Uterus (tissue), 2 donors: ENCODE measurements around the gene BICRAL.

ENCODE experiments used
- CTCF ChIP-seq, 4 experiments: fragments of 200-600 bp in 2 of 4; fragments of 450-650 bp in 2 of 4; sonication (generic) in 2 of 4; IDR thresholded peaks; one replicate each; pipeline ENCODE4 v1.5.1; 2016 to 2019; ENCODE audit warnings: antibody characterized with exemption in 4 of 4, mild to moderate bottlenecking in 2 of 4, moderate library complexity in 1 of 4
- POLR2A ChIP-seq, 2 donors: fragments of 450-650 bp; IDR thresholded peaks; one replicate each; pipeline ENCODE4 v1.6.1; 2016; ENCODE audit warnings: antibody characterized with exemption in 2 of 2, mild to moderate bottlenecking in 1 of 2, moderate library complexity in 1 of 2

- TF ChIP-seq CTCF (IDR thresholded peaks at IDR 0.05) (no peak), POLR2A (IDR thresholded peaks at IDR 0.05) (peak in 1 of 2 donors; percentile 8)
Measured at GRCh38 chr6:42783177-42783875, 1.5 kb downstream of the BICRAL start.
